Activated CD4-positive, alpha-beta T cell treated with anti-CD3 and anti-CD28 coated beads, Interleukin-2, amount 50 U/mL, for 1 hour (primary cell): ENCODE data around the gene LACTBL1.
"Not testable (repeated sequence)": the region's sequence is repeated elsewhere in the genome, so short reads cannot be mapped to it uniquely, and the experiment has no call there.

Experiments used
- DNase-seq: peaks from one replicate; pipeline ENCODE4 v3.0.0-alpha.2; 2020

Gene LACTBL1

GRCh38 chr1:22976461-22977243 is 4.0 kb upstream of the LACTBL1 start:
- DNase-seq: peak; percentile 38

- DNase-seq: no peak
Measured at GRCh38 chr1:22976127-22976460, 3.4 kb upstream of the LACTBL1 start.

- DNase-seq: no peak
Measured at GRCh38 chr1:22975694-22976093, 3.0 kb upstream of the LACTBL1 start.

- no peak for DNase-seq
Measured at GRCh38 chr1:22971611-22972405, 858 bp downstream of the LACTBL1 start.

GRCh38 chr1:22971161-22971560 is 1.5 kb downstream of the LACTBL1 start:
- DNase-seq: no peak

GRCh38 chr1:22970096-22970495 is 2.6 kb downstream of the LACTBL1 start:
- DNase-seq: no peak

- no peak for DNase-seq
Measured at GRCh38 chr1:22969304-22969709, 3.4 kb downstream of the LACTBL1 start.

GRCh38 chr1:22967833-22968232 is 4.8 kb downstream of the LACTBL1 start:
- no peak for DNase-seq

- no peak for DNase-seq
Measured at GRCh38 chr1:22966309-22966708, 6.4 kb downstream of the LACTBL1 start.

GRCh38 chr1:22963044-22963677 is 9.5 kb downstream of the LACTBL1 start:
- DNase-seq: no peak

GRCh38 chr1:22962558-22962957 is 10.1 kb downstream of the LACTBL1 start:
- no peak for DNase-seq

- DNase-seq: no peak
Measured at GRCh38 chr1:22959545-22960360, 12.9 kb downstream of the LACTBL1 start.

- no peak for DNase-seq
Measured at GRCh38 chr1:22958556-22958955, 14.1 kb downstream of the LACTBL1 start.

- no peak for DNase-seq
Measured at GRCh38 chr1:22957066-22957465, 15.6 kb downstream of the LACTBL1 start.

- DNase-seq: no peak
Measured at GRCh38 chr1:22955146-22955545, 17.5 kb downstream of the LACTBL1 start.

- no peak for DNase-seq
Measured at GRCh38 chr1:22953740-22954141, 18.9 kb downstream of the LACTBL1 start.

GRCh38 chr1:22953057-22953739 is 19.5 kb downstream of the LACTBL1 start:
- DNase-seq: no peak

- no peak for DNase-seq
Measured at GRCh38 chr1:22952694-22953056, 20.0 kb downstream of the LACTBL1 start.

GRCh38 chr1:22951796-22952195 is 20.9 kb downstream of the LACTBL1 start:
- no peak for DNase-seq

GRCh38 chr1:22949822-22950331 is 22.8 kb downstream of the LACTBL1 start:
- no peak for DNase-seq

- DNase-seq: not testable (repeated sequence)
Measured at GRCh38 chr1:22945171-22945570, 27.5 kb downstream of the LACTBL1 start.
